ENCODE data around the gene BRMS1. TPM values are rescaled to one million over a fixed set of nuclear protein-coding genes. Genes with fewer than 3 reads are reported as not detected.

Gene BRMS1
- total RNA-seq, 3 donors from 2014 or later (not counting 1 experiment from before 2014, with no cell fraction given) = 48.1 to 55.6 (median 48.2) TPM

DNA sequence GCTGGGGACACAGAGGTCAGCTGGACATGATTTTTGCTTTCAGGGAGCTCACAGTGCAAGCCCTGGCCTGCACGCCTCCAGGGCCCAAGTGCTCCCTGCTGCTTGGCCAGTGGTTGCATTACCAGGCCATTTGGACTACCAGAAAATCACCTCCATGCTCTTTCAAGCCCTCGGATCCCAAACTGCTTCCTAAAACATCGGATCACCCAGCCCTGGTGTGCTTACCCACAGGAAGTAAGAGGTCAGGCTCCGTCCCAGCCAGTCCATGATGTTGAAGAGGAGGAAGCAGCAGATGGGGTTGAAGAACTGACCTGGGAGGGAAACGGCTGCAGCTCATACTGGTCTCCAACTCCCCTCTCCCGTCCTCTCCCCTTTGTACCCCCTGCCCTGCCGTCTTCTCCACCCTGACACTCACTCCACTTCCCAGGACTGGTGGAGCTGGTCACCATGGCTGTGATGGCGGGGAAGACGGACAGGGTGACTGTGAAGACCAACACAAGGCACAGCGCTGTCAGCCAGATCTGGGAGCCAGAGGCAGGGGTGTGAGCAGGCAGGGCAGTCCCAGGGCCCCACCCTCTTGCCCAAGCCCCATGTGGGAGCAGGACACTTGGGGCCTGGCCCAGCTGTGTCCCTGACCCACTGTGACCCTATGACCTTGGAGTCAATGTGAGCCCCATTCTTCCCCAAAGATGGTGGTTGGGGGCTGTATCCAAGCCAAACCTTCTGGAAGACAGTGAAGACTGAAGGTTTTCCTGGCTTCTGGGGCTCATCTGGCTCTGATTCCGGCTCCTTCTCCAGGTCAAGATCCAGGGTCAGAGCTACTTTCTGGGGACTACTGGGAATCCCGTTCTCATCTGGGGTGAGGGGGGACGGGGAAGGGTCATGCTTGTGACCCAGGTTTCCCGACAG, 21.1 kb upstream of the BRMS1 start:
- no peaks in the 10 kb centered on the region for H3K9me3 Mint-ChIP-seq
- H3K36me3 Mint-ChIP-seq = no peaks in the 10 kb centered on the region
- H3K4me1 Mint-ChIP-seq = no peaks in the 10 kb centered on the region
- ATAC-seq (no peak), DNase-seq (no peak)
- H3K36me3 ChIP-seq (ENCODE audit: control insufficient read depth, insufficient read depth, low read length) = no peaks in the 10 kb centered on the region
- no peaks in the 10 kb centered on the region for H3K27me3 ChIP-seq (ENCODE audit: control insufficient read depth, insufficient read depth, low read length)
- intact Hi-C loops (cut with micrococcal nuclease) = no loop called here
- TF ChIP-seq, protein P1, sequence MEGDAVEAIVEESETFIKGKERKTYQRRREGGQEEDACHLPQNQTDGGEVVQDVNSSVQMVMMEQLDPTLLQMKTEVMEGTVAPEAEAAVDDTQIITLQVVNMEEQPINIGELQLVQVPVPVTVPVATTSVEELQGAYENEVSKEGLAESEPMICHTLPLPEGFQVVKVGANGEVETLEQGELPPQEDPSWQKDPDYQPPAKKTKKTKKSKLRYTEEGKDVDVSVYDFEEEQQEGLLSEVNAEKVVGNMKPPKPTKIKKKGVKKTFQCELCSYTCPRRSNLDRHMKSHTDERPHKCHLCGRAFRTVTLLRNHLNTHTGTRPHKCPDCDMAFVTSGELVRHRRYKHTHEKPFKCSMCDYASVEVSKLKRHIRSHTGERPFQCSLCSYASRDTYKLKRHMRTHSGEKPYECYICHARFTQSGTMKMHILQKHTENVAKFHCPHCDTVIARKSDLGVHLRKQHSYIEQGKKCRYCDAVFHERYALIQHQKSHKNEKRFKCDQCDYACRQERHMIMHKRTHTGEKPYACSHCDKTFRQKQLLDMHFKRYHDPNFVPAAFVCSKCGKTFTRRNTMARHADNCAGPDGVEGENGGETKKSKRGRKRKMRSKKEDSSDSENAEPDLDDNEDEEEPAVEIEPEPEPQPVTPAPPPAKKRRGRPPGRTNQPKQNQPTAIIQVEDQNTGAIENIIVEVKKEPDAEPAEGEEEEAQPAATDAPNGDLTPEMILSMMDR (IDR thresholded peaks at IDR 0.05) = no peak
- peaks cover 0 to 7% of the 10 kb centered on the region in 2 donors for H3K27me3 Mint-ChIP-seq (ENCODE audit: low read depth in 2 of 2)
- H3K4me1 ChIP-seq (ENCODE audit: control insufficient read depth, insufficient read depth, low read length) = peaks cover 3% of the 10 kb centered on the region
- no peaks in the 10 kb centered on the region for H3K9me3 ChIP-seq (ENCODE audit: control insufficient read depth, insufficient read depth, low read length)
- H3K4me3 ChIP-seq (ENCODE audit: low read length) = no peak overlapping the region
- H3K4me3 Mint-ChIP-seq = no peak overlapping the region
- 91% methylated on average over 13 of the region's 14 CpGs for WGBS (ENCODE audit: insufficient coverage)
- no peak overlapping the region for H3K27ac Mint-ChIP-seq
- no peak overlapping the region for H3K27ac ChIP-seq (ENCODE audit: low read length)

DNA sequence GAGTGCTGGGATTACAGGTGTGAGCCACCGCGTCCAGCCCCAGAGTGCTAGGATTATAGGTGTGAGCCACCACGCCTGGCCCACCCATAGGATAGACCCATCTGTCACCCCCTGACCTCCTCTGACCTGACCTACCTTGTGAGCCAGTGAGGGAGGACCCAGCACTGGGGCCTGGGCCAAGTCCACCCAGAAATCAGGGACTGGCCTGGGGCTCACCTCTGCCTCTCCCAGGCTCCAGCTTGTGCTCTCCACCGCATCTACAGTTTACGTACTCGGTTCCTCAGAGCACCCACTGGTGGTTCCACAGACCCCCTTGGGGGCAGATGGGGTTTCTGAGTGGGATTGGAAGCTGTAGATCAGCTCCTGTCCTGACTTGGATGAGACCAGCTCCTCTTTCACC, 20.3 kb upstream of the BRMS1 start:
- intact Hi-C loops (cut with micrococcal nuclease) = no loop called here
- Histone ChIP-seq H3K4me3 (ENCODE audit: low read length) (no peak overlapping the region), H3K27me3 (ENCODE audit: control insufficient read depth, insufficient read depth, low read length) (no peaks in the 10 kb centered on the region), H3K36me3 (ENCODE audit: control insufficient read depth, insufficient read depth, low read length) (no peaks in the 10 kb centered on the region), H3K9me3 (ENCODE audit: control insufficient read depth, insufficient read depth, low read length) (no peaks in the 10 kb centered on the region), H3K4me1 (ENCODE audit: control insufficient read depth, insufficient read depth, low read length) (no peaks in the 10 kb centered on the region), H3K27ac (ENCODE audit: low read length) (no peak overlapping the region)
- Mint-ChIP-seq H3K27me3 (ENCODE audit: low read depth in 2 of 2) (peaks cover 0 to 7% of the 10 kb centered on the region in 2 donors), H3K9me3 (no peaks in the 10 kb centered on the region), H3K36me3 (no peaks in the 10 kb centered on the region), H3K4me3 (no peak overlapping the region), H3K27ac (no peak overlapping the region), H3K4me1 (no peaks in the 10 kb centered on the region)
- WGBS (ENCODE audit: insufficient coverage) = 96% methylated on average over 6 of the region's 6 CpGs
- DNase-seq (no peak), ATAC-seq (peak in 1 of 3 donors; percentile 31)
- TF ChIP-seq, protein P1 (IDR thresholded peaks at IDR 0.05) = no peak

DNA sequence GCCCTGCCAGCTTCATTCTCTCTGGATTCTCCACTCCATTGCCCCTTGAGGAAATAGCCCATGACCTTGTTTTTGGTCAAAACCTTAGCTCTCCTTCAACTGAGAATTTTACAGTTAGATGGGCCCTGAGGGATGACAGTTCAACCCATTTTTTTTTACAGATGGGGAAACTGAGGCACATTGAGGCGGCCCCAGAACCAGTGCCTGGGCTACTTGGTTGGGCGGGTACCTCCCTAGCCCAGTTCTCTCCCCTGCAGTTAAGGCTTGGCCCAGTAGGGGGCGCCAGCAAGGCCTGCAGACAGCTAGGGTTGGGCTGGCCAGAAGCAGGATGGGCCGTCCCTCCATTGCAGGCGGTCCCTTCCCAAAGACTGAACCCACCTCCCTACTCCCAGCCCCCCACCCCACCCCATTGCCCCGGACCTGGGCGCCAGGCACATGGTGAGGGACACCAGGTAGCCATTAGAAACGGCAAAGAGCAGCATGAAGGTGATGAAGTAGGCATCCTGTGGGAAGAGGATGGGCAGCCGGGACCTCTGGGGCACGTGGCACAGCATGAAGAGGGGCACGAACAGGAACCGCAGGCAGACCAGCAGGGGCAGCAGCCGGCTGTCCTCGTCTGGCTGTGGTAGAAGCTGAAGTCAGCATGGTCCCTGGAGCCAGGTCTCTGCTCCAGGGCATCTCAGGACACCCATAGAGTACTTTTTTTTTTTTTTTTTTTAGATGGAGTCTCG, 19.1 kb upstream of the BRMS1 start:
- Histone ChIP-seq H3K36me3 (ENCODE audit: control insufficient read depth, insufficient read depth, low read length) (no peaks in the 10 kb centered on the region), H3K27me3 (ENCODE audit: control insufficient read depth, insufficient read depth, low read length) (no peaks in the 10 kb centered on the region), H3K4me3 (ENCODE audit: low read length) (no peak overlapping the region), H3K27ac (ENCODE audit: low read length) (no peak overlapping the region), H3K4me1 (ENCODE audit: control insufficient read depth, insufficient read depth, low read length) (no peaks in the 10 kb centered on the region), H3K9me3 (ENCODE audit: control insufficient read depth, insufficient read depth, low read length) (no peaks in the 10 kb centered on the region)
- Mint-ChIP-seq H3K4me1 (no peaks in the 10 kb centered on the region), H3K9me3 (no peaks in the 10 kb centered on the region), H3K36me3 (no peaks in the 10 kb centered on the region), H3K4me3 (no peak overlapping the region), H3K27me3 (ENCODE audit: low read depth in 2 of 2) (peaks cover 0 to 2% of the 10 kb centered on the region in 2 donors), H3K27ac (no peak overlapping the region)
- WGBS (ENCODE audit: insufficient coverage) = 85% methylated on average over 13 of the region's 15 CpGs
- TF ChIP-seq, protein P1 (IDR thresholded peaks at IDR 0.05) = peak; percentile 67
- ATAC-seq (peak; percentile 58 to 75 (median 60)), DNase-seq (peak; percentile 58 to 74)
- intact Hi-C loops (cut with micrococcal nuclease) = no loop called here

Data from natural killer cell (primary cell).